GM12864 (cell line): ENCODE data around the gene PFDN5.
"Not testable (repeated sequence)": the region's sequence is repeated elsewhere in the genome, so short reads cannot be mapped to it uniquely, and the experiment has no call there.

Experiments
- DNase-seq: peaks from one replicate; pipeline ENCODE4 v3.0.0-alpha.2; 2011; ENCODE audit warnings: low read depth
- H3K4me3 ChIP-seq: 2 replicates; pipeline ENCODE4 v1.5.1; 2011; ENCODE audit warnings: mild to moderate bottlenecking, low read depth, low read length, control low read depth
- TF ChIP-seq, protein P1 (sequence below): IDR thresholded peaks from 2 replicates; pipeline ENCODE4 v1.5.1; 2011; ENCODE audit warnings: low read depth, mild to moderate bottlenecking, moderate library complexity, low read length, control low read depth, inconsistent platforms; ENCODE audit errors: missing control alignments

The PFDN5 gene

DNA sequence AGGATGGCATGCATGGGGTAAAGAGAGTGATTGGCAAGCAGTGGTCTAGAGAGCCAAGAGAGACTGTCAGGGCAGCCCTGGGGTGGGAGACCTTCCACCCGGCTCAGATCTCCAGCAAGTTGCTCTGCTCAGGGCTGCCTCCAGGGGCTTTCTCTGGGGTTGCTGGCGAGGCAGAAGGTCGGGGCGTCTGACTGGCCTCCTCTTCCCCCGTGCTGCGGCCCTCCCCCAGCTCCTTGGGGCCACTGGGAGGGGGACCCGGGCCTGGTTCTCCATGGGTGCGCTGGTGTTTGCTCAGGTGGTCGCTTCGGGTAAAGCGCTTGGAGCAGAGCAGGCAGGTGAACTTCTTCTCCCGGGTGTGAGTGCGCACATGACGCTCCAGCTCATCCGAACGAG, 32.7 kb downstream of the PFDN5 start:
- no peak for DNase-seq
- H3K4me3 ChIP-seq, result no peak overlapping the region
- TF ChIP-seq, protein P1, sequence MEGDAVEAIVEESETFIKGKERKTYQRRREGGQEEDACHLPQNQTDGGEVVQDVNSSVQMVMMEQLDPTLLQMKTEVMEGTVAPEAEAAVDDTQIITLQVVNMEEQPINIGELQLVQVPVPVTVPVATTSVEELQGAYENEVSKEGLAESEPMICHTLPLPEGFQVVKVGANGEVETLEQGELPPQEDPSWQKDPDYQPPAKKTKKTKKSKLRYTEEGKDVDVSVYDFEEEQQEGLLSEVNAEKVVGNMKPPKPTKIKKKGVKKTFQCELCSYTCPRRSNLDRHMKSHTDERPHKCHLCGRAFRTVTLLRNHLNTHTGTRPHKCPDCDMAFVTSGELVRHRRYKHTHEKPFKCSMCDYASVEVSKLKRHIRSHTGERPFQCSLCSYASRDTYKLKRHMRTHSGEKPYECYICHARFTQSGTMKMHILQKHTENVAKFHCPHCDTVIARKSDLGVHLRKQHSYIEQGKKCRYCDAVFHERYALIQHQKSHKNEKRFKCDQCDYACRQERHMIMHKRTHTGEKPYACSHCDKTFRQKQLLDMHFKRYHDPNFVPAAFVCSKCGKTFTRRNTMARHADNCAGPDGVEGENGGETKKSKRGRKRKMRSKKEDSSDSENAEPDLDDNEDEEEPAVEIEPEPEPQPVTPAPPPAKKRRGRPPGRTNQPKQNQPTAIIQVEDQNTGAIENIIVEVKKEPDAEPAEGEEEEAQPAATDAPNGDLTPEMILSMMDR, result peak; percentile 18

DNA sequence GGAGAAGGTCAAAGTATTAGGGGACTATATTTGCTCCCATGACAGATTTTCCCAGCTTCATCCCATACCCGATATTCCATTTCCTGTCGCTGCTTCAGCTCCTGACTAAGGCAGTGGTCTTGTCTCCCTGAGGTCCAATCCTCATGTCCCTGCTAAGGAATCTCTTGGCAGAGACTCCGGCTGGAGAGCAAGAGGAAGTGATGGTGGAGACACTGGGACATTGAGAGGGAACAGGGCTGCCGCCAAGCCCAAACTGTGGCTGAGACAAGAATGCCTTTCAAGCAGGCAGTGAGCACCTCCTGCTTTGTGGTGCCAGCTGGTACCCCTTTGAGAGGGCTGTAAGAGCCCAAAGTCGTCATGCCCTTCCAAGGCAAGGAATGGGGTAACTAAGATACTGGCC, 35.3 kb downstream of the PFDN5 start:
- DNase-seq, result no peak
- TF ChIP-seq, protein P1, result no peak
- no peak overlapping the region for H3K4me3 ChIP-seq

DNA sequence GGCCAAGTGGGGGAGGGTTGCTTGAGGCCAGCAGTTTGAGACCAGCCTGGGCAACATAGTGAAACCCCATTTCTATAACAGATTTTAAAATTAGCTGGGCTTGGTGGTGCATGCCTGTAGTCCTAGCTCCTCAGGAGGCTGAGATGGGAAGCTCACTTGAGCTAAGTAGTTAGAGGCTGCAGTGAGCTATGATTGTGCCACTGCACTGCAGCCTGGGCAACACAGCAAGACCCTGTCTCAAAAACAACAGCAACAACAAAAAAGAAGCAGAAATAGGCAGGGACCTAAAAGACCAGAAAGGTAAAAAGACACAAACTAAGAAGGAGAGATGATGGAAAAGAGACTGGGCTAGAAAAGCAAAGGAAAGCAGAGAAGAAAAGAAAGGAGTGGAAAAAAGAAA, 37.0 kb downstream of the PFDN5 start:
- DNase-seq, H3K4me3 ChIP-seq: not testable (repeated sequence)

DNA sequence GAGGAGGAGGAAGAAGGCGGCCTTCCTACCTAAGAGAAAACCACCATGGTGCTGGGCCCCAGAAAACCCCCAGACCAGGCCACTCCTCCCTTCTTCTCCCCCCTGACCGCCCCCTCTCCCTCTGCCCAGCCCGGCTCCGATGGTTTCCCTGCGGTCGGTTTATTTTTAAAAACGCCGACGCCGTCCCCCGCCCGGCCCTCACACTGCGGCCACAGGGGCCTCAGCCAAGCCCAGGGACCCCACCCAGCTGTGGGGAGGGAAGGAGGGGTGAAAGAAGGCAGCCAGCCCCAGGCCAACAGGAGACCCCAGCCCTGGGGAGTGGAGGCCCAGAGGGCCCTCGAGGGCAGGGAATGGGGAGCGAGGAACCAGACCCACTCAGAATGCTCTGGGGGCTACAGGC, 37.4 kb downstream of the PFDN5 start:
- H3K4me3 ChIP-seq, result no peak overlapping the region
- DNase-seq, result no peak
- TF ChIP-seq, protein P1, result no peak

DNA sequence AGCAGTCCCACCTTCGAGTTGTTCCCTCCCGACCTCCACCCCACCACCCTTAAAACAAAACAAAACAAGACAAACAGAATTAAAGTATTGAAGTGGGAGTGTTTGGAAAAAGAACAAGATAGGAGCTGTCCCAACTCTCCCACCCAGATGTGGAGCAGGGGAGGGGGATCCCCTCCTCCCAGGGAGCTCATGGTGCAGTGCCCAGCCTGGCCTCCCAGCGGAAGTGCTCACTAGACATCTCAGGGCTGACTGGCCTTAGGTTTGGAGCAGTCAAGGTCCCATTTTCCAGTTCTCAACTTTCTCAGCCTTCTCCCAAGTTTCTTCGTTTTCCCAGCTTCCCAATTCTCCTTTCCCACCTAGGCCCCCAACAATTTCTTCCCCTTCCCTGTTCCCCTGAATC, 37.9 kb downstream of the PFDN5 start:
- no peak for DNase-seq
- no peak overlapping the region for H3K4me3 ChIP-seq
- TF ChIP-seq, protein P1, result no peak

DNA sequence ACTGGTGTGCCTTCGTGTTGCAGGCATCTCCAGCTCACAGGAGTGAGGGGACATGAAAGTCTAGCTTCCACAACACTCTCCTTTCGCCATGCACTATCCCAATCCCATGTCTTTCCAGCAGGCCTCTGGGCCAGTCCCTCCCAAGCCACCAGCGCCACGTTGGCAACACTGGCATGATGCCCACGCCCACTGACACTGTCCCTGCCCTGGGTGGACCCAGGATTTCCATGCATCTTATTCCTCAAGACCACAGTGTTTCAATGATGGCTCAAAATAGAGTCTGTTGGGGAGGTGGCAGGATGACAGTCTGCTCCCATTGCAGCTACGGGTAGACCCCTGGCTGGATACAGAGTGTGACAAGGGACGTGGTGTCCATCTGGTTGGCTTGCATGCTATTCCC, 38.5 kb downstream of the PFDN5 start:
- TF ChIP-seq, protein P1, result no peak
- no peak overlapping the region for H3K4me3 ChIP-seq
- DNase-seq, result no peak

DNA sequence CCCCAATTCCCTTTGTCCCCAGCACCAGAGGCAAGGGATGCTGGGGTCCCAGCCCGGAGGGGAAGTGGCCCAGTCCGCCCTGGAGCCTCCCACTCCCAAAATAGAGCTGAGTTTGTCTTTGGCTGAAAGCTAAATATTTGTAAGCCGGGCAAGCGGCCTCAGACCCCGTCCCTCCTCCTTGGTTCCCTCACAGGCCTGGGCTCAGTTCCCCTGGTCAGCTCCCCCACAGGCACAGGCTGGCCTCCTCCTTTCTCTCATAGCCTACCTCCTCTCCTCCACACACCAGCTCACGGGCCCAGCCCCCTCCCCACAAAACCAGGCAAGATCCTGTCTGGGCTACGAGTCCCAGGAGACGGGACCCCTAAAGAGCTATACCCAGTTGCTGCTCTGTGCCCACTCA, 39.5 kb downstream of the PFDN5 start:
- TF ChIP-seq, protein P1, result no peak
- DNase-seq, result no peak
- H3K4me3 ChIP-seq, result no peak overlapping the region
